ENCODE results near the gene MRM2. TPM values are rescaled to one million over a fixed set of nuclear protein-coding genes. Genes with fewer than 3 reads are reported as not detected.
A peak's percentile ranks its signal among the peaks of the same experiment; 100 is the strongest.

MRM2 gene
- total RNA-seq, 6 experiments from 2014 or later: 9.5 to 14.6 (median 11.5) TPM

DNA sequence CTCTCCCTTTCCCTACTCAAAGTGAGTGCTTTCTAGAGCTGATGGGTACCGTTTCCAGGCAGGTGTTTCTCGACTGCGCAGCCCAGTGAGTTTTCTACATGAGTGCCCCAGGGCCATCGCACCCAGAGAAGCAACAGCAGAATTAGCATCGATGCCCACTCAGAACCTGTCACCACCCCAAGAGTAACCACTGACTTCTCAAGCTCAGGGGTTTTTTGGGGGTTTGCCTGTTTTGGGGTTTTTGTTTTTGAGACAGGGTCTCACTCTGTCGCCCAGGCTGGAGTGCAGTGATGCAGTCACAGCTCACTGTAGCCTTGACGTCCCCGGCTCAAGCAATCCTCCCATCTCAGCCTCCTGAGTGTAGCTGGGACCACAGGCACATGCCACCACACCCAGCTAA, 46.5 kb upstream of the MRM2 start:
- H3K27ac ChIP-seq: no peak overlapping the region
- H3K27me3 ChIP-seq: no peaks in the 10 kb centered on the region
- DNase-seq (no peak), ATAC-seq (no peak)
- H3K4me1 ChIP-seq: no peaks in the 10 kb centered on the region
- intact Hi-C loops (cut with DNase I): no loop called here
- TF ChIP-seq, protein P1, sequence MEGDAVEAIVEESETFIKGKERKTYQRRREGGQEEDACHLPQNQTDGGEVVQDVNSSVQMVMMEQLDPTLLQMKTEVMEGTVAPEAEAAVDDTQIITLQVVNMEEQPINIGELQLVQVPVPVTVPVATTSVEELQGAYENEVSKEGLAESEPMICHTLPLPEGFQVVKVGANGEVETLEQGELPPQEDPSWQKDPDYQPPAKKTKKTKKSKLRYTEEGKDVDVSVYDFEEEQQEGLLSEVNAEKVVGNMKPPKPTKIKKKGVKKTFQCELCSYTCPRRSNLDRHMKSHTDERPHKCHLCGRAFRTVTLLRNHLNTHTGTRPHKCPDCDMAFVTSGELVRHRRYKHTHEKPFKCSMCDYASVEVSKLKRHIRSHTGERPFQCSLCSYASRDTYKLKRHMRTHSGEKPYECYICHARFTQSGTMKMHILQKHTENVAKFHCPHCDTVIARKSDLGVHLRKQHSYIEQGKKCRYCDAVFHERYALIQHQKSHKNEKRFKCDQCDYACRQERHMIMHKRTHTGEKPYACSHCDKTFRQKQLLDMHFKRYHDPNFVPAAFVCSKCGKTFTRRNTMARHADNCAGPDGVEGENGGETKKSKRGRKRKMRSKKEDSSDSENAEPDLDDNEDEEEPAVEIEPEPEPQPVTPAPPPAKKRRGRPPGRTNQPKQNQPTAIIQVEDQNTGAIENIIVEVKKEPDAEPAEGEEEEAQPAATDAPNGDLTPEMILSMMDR (IDR thresholded peaks at IDR 0.05): no peak
- no peak for TF ChIP-seq POLR2A (IDR thresholded peaks at IDR 0.05)
- H3K9me3 ChIP-seq: no peaks in the 10 kb centered on the region
- WGBS (ENCODE audit: insufficient coverage, low coverage, low lambda C conversion rate, missing lambda C conversion rate): 90% methylated on average over 7 of the region's 8 CpGs
- H3K4me3 ChIP-seq: no peak overlapping the region
- H3K36me3 ChIP-seq: no peaks in the 10 kb centered on the region

GRCh38 chr7:2287745-2288144, 45.7 kb upstream of the MRM2 start:
- 79% methylated on average over 3 of the region's 8 CpGs for WGBS (ENCODE audit: insufficient coverage, low coverage, low lambda C conversion rate, missing lambda C conversion rate)
- intact Hi-C loops (cut with DNase I): no loop called here
- H3K36me3 ChIP-seq: no peaks in the 10 kb centered on the region

DNA sequence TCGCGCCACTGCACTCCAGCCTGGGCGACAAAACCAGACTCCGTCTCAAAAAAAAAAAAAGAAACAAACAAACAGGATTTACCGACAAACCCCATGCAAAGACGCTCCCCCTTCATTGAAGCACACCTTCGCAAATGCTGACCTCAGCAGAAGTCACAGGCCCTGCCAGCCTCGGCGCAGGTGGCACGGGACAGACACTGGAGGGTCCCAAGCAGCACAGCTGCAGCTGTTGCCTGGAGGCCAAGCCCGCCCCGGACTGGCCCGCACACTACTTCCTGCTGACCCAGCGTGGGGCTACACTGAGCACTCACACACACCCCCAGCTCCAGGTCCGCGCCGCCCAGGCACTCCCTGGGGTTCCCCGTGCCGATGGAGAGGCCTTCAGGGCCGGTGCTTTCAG, 41.1 kb upstream of the MRM2 start:
- H3K4me1 ChIP-seq: peaks cover 0 to 10% (median 3%) of the 10 kb centered on the region in 4 donors
- DNase-seq (no peak), ATAC-seq (peak in 2 of 4 donors; percentile 28 to 63)
- H3K36me3 ChIP-seq: no peaks in the 10 kb centered on the region
- 100% methylated on average over 2 of the region's 20 CpGs for WGBS (ENCODE audit: insufficient coverage, low coverage, low lambda C conversion rate, missing lambda C conversion rate)
- intact Hi-C loops (cut with DNase I): no loop called here
- no peaks in the 10 kb centered on the region for H3K9me3 ChIP-seq
- TF ChIP-seq POLR2A (IDR thresholded peaks at IDR 0.05): no peak
- H3K4me3 ChIP-seq: no peak overlapping the region
- no peak overlapping the region for H3K27ac ChIP-seq
- H3K27me3 ChIP-seq: no peaks in the 10 kb centered on the region

More at GRCh38 chr7:2287745-2288144, 45.7 kb upstream of the MRM2 start:
- ATAC-seq (no peak), DNase-seq (no peak)
- Histone ChIP-seq H3K27me3 (no peaks in the 10 kb centered on the region), H3K9me3 (no peaks in the 10 kb centered on the region), H3K4me1 (no peaks in the 10 kb centered on the region), H3K27ac (no peak overlapping the region), H3K4me3 (no peak overlapping the region)
- TF ChIP-seq POLR2A (IDR thresholded peaks at IDR 0.05): no peak
- TF ChIP-seq, protein P1 (IDR thresholded peaks at IDR 0.05): no peak

- Histone ChIP-seq H3K36me3 (no peaks in the 10 kb centered on the region), H3K4me3 (no peak overlapping the region), H3K9me3 (no peaks in the 10 kb centered on the region), H3K27me3 (no peaks in the 10 kb centered on the region), H3K4me1 (peaks cover 0 to 10% (median 3%) of the 10 kb centered on the region in 4 donors), H3K27ac (no peak overlapping the region)
- no peak for ATAC-seq
- TF ChIP-seq POLR2A (IDR thresholded peaks at IDR 0.05): no peak
- TF ChIP-seq, protein P1 (IDR thresholded peaks at IDR 0.05): no peak
- no peak for DNase-seq
- 85% methylated on average over 7 of the region's 14 CpGs for WGBS (ENCODE audit: insufficient coverage, low coverage, low lambda C conversion rate, missing lambda C conversion rate)
- intact Hi-C loops (cut with DNase I): no loop called here
These were observed 40.3 kb upstream of the MRM2 start for GRCh38 chr7:2282185-2282751.

DNA sequence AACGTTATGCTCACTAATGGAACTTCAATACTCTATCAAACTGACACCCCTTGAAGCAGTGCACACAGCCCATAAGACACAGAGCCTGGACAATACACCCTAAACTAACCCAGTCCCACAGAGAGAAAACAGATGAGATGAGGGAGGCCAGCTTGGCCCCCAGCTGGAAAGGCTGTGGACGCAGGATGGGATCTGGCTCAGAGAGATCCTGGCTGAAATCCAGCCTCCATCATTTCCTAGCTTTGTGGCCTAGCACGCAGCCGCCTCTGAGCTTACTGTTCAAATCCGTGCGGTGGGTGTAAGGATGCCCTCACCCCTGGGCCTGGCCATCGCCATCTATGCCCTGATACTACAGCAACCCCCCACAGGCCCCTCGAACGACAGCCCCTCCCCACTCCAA, 39.5 kb upstream of the MRM2 start:
- Histone ChIP-seq H3K9me3 (no peaks in the 10 kb centered on the region), H3K4me3 (no peak overlapping the region), H3K36me3 (no peaks in the 10 kb centered on the region), H3K27me3 (no peaks in the 10 kb centered on the region), H3K4me1 (peaks cover 0 to 10% (median 3%) of the 10 kb centered on the region in 4 donors), H3K27ac (no peak overlapping the region)
- intact Hi-C loops (cut with DNase I): no loop called here
- ATAC-seq (peak; percentile 36 to 68 (median 50)), DNase-seq (no peak)
- 50% methylated on average over 1 of the region's 9 CpGs for WGBS (ENCODE audit: insufficient coverage, low coverage, low lambda C conversion rate, missing lambda C conversion rate)
- no peak for TF ChIP-seq POLR2A (IDR thresholded peaks at IDR 0.05)
- TF ChIP-seq, protein P1 (IDR thresholded peaks at IDR 0.05): no peak

Data from right lobe of liver (tissue), 6 donors.